Fibroblast of the conjunctiva (primary cell): Measurements from ENCODE around the gene TRPM4.
"Not testable (repeated sequence)": the region's sequence is repeated elsewhere in the genome, so short reads cannot be mapped to it uniquely, and the experiment has no call there.

Experiments
- DNase-seq: peaks from one replicate; pipeline ENCODE4 v3.0.0-alpha.2; 2010; ENCODE audit warnings: low read depth

The TRPM4 gene

DNA sequence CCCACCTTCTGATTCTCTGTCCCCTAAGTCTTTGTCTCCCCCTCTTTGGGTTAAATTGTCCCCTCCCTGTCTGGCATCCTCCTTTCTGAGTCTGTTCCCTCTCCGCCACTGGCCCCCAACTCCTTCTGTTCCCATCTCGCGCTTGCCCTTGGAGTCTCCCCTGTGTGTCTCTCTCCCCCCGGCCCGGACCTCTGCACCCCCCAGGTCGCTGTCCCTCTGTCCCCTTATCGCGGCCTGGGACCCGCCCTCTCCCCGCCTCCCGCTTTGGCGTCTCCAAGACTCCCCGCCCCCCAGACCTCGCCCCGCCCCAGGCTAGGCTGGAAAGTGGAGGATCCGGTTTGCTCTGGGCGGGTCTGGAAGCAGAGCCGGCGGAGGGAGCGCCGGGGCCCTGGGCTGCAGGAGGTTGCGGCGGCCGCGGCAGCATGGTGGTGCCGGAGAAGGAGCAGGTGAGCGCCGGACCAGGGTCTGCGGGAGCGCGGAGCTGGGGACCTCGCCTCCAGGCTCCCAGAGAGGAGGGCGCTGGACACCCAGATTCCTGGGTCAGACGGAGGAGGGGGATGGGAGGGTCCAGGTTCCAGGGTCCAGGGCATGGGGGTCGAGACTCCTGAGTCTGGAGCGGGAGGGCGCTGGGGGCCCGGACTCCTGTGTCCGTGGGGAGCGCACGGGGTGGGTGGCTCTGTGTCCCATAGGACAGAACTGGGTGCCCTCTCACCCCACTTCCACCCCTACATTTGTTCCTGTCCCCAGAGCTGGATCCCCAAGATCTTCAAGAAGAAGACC, at the start of gene TRPM4:
Gene TRPM4 (plus strand): TSS at position 348 of the 780 bp plus-strand sequence. CDS start 75 bp downstream, at position 423.
- peak; percentile 47 for DNase-seq

DNA sequence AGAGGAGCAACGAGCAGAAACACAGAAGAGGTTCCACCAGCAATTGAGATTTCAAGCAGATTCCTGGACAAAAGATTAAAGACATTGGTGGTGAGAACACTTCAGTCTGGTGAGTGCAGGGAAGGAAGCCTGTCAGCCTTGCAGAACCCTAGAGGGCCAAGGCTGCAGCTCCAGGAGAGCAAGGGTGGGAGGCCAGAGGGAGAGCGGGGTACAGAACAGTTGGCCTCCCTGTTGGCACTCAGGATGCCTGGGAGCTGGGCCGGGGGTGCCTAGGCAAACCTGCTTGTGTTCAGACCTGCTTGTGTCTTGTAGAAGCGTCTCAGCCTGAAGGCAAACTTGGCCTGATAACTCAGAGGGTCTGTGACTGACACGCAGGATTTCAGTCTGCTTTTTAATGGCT, 48.5 kb upstream of the TRPM4 start:
- DNase-seq = no peak

DNA sequence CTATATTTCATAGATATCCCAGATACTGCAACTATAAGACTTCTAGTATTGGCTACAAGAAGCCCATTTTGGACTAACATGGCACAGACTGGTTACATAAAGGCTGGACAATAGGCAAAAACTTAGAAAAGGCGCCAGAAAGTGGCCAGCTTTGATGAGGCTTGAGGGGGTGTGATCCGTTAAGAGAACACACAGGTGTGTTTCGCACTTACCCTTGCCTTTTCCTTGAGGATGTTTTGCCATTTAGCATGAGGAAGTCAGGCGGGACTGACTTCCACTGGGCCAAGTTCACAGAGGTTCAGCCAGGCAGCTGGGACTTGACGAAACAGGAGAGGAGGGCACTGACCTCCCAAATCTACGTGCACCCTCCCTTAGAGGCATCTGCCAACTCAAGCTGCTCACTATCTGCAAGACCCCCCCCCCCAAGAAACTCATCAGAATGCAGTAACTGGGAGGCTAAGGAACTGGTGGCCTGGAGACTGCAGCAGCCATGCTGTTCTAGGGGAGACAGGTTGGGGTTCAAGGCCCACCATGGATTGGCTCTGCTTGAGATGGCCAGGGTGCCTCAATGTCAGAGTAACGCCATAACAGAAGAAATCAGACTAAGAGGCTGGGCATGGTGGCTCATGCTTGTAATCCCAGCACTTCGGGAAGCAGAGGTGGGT, 47.9 kb upstream of the TRPM4 start:
- no peak for DNase-seq

DNA sequence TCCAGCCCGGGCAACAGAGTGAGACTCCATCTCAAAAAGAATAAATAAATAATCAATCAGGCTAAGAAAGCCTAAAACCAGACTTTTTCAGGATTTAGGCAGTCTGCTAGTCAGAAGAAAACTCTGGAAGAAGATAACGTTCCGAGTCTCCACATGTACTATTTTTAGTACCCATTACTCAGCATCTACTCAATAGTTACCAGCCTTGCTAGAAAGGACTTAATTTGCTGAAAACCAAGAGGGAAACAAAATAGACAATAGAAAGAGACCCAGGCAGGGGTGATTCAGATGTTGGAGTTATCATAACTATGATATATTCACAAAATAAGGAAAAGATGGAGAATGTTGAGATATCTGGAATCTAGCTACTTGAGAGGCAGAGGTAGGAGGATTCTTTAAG, 47.0 kb upstream of the TRPM4 start:
- DNase-seq = no peak

DNA sequence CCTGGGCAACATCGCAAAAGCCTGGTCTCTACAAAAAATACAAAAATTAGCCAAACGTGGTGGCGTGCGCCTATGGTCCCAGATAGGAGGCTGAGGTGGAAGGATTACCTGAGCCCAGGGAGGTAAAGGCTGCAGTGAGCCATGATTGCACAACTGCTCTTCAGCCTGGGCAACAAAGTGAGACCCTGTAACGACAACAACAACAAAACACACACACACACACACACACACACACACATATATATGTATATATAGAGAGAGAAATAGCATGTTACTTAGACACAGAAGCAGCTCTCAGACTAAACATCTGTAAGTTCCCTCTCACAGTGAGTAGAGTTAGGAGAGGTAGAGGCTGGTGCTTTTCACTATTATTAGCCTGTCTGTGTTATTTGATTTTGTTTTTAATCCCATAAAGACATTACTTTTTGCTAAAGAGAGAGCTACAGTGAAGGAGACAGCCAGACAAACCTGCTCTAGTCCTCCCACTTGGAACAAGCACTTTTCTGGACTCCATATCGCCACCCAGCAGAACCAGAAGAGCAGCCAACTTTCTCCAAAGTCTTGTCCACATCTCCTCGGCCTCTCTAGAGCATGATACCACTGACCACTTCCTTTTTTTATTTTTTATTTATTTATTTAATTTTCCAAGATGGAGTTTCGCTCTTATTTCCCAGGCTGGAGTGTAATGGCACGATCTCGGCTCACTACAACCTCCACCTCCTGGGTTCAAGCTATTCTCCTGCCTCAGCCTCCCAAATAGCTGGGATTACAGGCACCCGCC, 46.2 kb upstream of the TRPM4 start:
- no peak for DNase-seq

DNA sequence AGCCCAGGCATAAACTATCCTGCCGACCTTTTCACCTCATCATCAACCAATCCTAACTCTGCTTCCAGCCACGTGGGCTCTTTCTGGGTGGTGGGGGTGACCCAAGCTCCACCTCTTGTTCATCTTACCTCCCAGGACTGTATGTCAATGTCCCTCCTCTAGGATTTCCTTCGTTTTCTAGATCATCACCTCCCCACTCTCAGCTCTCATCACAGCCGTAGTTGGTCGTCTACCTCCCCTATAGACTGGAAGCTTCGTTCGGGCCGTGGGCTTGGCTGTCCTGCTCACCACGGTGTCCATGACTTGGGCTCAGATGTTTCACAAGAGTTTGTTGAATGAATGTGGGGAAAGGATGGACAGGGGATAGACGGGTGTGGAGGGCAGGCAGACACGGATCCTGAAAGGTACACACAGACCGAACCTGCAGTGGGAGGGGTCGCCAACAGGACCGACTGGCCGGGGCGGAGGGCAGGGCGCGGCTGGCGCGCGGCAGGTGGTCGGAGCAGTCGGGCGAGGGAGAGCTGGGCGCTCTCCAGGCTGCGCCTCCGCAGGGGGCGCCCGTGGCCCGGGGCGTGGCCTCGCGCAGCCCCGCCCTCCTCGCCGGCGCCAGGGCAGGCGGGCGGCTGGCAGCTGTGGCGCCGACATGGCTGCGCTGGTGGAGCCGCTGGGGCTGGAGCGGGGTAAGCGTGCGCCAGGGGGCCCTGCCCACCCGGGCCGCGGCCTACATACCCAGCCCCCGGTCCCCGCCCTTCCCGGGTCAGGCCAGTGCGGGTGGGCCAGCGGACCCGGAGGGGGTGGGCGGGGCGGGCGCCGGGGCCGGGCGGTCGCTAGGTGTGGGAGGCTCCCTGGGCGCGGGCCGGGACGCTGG, 43.6 kb upstream of the TRPM4 start, which contains the start of gene LIN7B:
Gene LIN7B (plus strand): TSS at position 609 of the 868 bp plus-strand sequence. CDS start 35 bp downstream, at position 644.
- no peak for DNase-seq

- DNase-seq = no peak
Observed at GRCh38 chr19:49114630-49115363, 42.8 kb upstream of the TRPM4 start.

- no peak for DNase-seq
Observed at GRCh38 chr19:49116544-49116943, 41.0 kb upstream of the TRPM4 start.

GRCh38 chr19:49117677-49118564, 39.7 kb upstream of the TRPM4 start:
- DNase-seq = no peak

DNA sequence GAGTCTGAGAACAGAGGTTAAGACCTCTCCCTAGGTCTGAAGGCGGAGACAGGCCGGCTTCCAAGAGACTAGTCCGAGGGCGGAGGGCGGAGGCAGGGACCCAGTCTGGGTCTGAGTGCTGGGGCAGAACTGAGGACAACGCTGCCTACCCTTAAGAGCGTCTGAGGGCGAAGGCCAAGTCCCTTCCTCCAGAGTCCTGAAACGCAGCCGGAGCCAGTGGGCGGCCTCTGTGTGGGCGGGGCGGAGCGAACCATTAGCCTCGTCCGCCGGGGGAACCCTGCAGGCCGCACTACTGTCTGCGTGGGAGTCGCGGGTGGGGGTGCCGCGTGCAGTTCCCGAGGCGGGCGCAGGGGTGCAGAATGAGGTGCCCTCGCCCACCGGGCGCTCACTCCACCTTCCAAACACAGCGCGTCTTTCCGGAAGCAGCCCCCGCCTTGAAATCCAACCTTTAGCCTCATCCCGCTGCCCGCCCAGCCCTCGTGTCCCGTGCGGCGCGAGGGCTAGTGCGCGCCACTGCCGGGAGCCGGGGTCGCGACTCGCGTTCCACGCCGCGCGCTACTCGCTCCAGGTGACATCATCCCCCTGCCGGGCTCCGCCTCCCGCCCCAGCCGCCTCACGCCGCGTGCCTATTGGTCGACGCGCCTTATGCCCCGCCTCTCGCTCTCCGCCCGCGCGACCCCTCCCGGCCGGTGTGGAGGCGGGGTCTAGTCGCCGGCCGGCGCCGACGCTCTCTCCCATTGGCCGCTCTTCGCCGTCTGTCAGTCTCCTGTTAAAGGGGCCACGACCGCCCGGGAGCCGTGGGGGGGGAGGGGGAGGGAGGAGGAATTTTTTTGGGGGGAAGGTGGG, 38.8 kb upstream of the TRPM4 start, which contains the start of gene C19orf73:
Gene C19orf73 (minus strand): TSS at position 579 of the 846 bp plus-strand sequence. CDS start 121 bp downstream, at position 458.
- DNase-seq = peak; percentile 85

- no peak for DNase-seq
Observed at GRCh38 chr19:49119411-49120324, 37.9 kb upstream of the TRPM4 start, which contains the start of gene PPFIA3. Gene PPFIA3 (plus strand): TSS chr19:49119544. CDS start chr19:49127874, 8,330 bp downstream.

- no peak for DNase-seq
Observed at GRCh38 chr19:49120325-49120683, 37.3 kb upstream of the TRPM4 start.

DNA sequence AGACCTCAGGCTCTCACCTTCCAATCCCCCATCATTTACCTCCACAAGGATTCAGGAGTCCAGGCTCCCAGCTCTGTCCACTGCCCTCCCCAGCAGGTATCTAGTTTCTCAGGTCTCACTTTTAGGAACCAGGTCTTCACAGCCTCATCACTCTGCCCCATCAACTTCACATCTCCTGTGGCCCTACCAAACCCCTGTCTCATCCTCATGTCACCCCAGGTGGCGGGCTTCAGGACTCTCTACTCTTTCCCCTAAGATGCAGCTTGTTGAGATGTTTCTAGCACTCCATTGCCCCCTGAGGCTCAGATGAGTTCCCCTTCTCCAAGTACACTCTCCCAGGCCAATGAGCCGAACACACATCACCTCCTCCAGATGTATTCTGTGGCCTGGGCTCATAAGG, 36.7 kb upstream of the TRPM4 start:
- DNase-seq = no peak

DNA sequence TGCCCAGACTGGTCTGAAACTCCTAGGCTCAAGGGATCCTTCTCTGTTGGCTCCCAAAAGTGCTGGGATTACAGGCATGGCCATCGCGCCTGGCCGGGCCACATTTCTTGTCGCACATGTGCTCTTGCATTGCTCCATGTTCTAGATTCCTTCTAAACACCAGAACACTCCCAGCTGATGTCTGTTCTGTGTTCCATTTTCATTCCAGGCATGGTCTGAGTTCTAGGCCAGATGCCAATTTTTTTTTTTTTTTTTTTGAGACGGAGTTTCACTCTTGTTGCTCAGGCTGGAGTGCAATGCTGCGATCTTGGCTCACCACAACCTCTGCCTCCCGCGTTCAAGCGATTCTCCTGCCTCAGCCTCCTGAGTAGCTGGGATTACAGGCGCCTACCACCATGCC, 35.8 kb upstream of the TRPM4 start:
- not testable (repeated sequence) for DNase-seq

DNA sequence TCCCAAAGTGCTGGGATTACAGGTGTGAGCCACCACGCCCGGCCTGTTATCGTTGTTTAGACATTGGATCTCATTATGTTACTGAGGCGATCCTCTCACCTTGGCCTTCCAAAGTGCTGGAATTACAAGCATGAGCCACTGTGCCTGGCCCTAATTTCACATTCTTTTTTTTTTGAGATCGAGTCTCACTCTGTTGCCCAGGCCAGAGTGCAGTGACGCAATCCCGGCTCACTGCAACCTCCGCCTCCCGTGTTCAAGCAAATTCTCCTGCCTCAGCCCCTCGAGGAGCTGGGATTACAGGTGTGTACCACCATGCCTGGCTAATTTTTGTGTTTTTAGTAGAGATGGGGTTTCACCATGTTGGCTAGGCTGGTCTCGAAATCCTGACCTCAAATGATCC, 34.3 kb upstream of the TRPM4 start:
- not testable (repeated sequence) for DNase-seq

DNA sequence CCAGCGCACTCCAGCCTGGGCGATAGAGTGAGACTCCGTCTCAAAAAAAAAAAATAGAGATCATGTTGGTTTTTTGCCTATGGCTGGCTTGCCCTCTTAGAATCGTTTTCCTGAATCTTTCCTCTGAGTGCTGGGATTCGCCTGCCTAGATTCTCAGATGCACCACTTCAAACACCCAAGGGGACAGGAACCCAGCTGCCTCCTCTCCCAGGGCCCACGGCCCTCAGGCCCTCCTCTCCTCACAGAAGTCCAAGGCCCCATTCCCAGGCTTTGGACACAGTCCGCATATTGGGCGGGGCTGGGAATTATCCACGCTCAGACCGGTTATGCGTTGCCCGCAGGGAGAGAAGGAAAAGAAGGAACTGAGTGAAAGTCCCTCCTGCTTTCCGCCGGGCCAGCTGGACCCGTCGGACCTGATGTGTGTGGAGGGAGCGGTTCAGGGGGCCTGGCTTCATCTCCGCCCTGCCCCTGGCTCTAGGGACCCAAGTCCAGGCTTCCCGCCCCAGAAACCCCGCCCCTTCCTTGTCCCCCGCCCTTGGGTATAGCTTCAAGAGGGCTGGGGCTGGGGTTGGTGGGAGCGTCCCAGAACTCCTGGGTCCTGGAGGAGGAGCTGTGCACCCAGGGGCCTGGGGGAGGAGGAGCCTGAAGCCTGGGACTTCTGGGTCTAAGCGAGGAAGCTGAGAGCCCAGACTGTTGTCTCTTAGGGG, 32.4 kb upstream of the TRPM4 start:
- no peak for DNase-seq

GRCh38 chr19:49126575-49126974, 31.0 kb upstream of the TRPM4 start:
- DNase-seq = no peak
